ENCODE measurements around the gene RNF213.

GRCh38 chr17:80254396-80255251, 6.0 kb upstream of the RNF213 start:
- no peak for TF ChIP-seq CTCF (IDR thresholded peaks at IDR 0.05; ENCODE audit: insufficient read depth, low read depth, low read length)
- no peak for TF ChIP-seq EZH2 (IDR thresholded peaks at IDR 0.05; ENCODE audit: insufficient read depth, low read length)
